Left ventricle myocardium superior (tissue), 1 donor: Measurements from ENCODE around the gene NPAT. TPM values are rescaled to one million over a fixed set of nuclear protein-coding genes. Genes with fewer than 3 reads are reported as not detected.
A peak's percentile ranks its signal among the peaks of the same experiment; 100 is the strongest.

Experiments
- ATAC-seq: fragments of 200-7000 bp; cut with Tn5 transposase; one replicate; pipeline ENCODE4 v1.9.1; 2020; ENCODE audit warnings: mild to moderate bottlenecking, moderate library complexity
- DNase-seq: peaks from one replicate; pipeline ENCODE4 v3.0.0-alpha.2; 2020
- intact Hi-C: fragments of 100-400 bp; cut with micrococcal nuclease; formaldehyde crosslinking; loops from one replicate; pipeline ENCODE4 v1.11.0; 2022
- total RNA-seq: library from RNA; stranded (reverse); fragmentation: NEBNext Ultra II Directional; extraction: Animal tissue kit (Norgen Biotek cat#: 25700); gene quantifications from one replicate; pipeline ENCODE4 v1.2.1, GENCODE V29; 2021
- donor health status: DM: no; HTN: yes; CAD: no; lungs with severe emphysema.

The NPAT gene
- total RNA-seq, 1 donor from 2014 or later, result 9.0 TPM

- DNase-seq (no peak), ATAC-seq (no peak)
- intact Hi-C loops, result loop anchor here (5.0 kb wide), 1 partner anchor 245 kb away; the partner anchor contains the start of gene C11orf65
These were observed 396 bp downstream of the NPAT start for GRCh38 chr11:108221911-108222573.

- ATAC-seq, result no peak
- intact Hi-C loops, result loop anchor here (5.0 kb wide), 1 partner anchor 246 kb away; the partner anchor contains the start of gene C11orf65
- no peak for DNase-seq
These were observed 1.1 kb downstream of the NPAT start for GRCh38 chr11:108221371-108221770.

- ATAC-seq, result no peak
- DNase-seq, result no peak
- intact Hi-C loops, result loop anchor here (5.0 kb wide), 1 partner anchor 246 kb away; the partner anchor contains the start of gene C11orf65
These were observed 1.6 kb downstream of the NPAT start for GRCh38 chr11:108220721-108221336.

GRCh38 chr11:108218912-108219783 lies 3.3 kb downstream of the NPAT start:
- no peak for ATAC-seq

GRCh38 chr11:108218455-108218854 lies 4.0 kb downstream of the NPAT start:
- intact Hi-C loops, result no loop called here
- ATAC-seq, result no peak
- no peak for DNase-seq

More at GRCh38 chr11:108218912-108219783, 3.3 kb downstream of the NPAT start:
- DNase-seq, result no peak
- intact Hi-C loops, result no loop called here

GRCh38 chr11:108216988-108217387 lies 5.5 kb downstream of the NPAT start:
- DNase-seq (no peak), ATAC-seq (no peak)
- intact Hi-C loops, result no loop called here

- intact Hi-C loops, result no loop called here
- ATAC-seq, result no peak
- DNase-seq, result no peak
These were observed 8.7 kb downstream of the NPAT start for GRCh38 chr11:108213784-108214183.

- intact Hi-C loops, result no loop called here
- DNase-seq (no peak), ATAC-seq (no peak)
These were observed 12.0 kb downstream of the NPAT start for GRCh38 chr11:108210441-108210840.

- intact Hi-C loops, result no loop called here
- DNase-seq, result no peak
These were observed 14.8 kb downstream of the NPAT start for GRCh38 chr11:108207683-108208060.

GRCh38 chr11:108206969-108207682 lies 15.3 kb downstream of the NPAT start:
- DNase-seq (no peak), ATAC-seq (no peak)
- intact Hi-C loops, result no loop called here

More at GRCh38 chr11:108207683-108208060, 14.8 kb downstream of the NPAT start:
- ATAC-seq, result no peak

- ATAC-seq (peak; percentile 53), DNase-seq (peak; percentile 49)
- intact Hi-C loops, result no loop called here
These were observed 16.3 kb downstream of the NPAT start for GRCh38 chr11:108206171-108206570.

- intact Hi-C loops, result no loop called here
- ATAC-seq (no peak), DNase-seq (no peak)
These were observed 17.4 kb downstream of the NPAT start for GRCh38 chr11:108204929-108205499.

GRCh38 chr11:108204376-108204775 lies 18.1 kb downstream of the NPAT start:
- no peak for ATAC-seq
- DNase-seq, result no peak
- intact Hi-C loops, result no loop called here

GRCh38 chr11:108203075-108203474 lies 19.4 kb downstream of the NPAT start:
- DNase-seq, result no peak
- intact Hi-C loops, result no loop called here
- ATAC-seq, result no peak

- no peak for DNase-seq
- intact Hi-C loops, result no loop called here
- ATAC-seq, result peak; percentile 19
These were observed 22.8 kb downstream of the NPAT start for GRCh38 chr11:108199446-108200321.

- intact Hi-C loops, result no loop called here
- DNase-seq (peak; percentile 35), ATAC-seq (peak; percentile 27)
These were observed 23.6 kb downstream of the NPAT start for GRCh38 chr11:108198833-108199232.

- no peak for DNase-seq
- ATAC-seq, result no peak
- intact Hi-C loops, result no loop called here
These were observed 25.1 kb downstream of the NPAT start for GRCh38 chr11:108197351-108197750.

- intact Hi-C loops, result no loop called here
- no peak for DNase-seq
- no peak for ATAC-seq
These were observed 25.5 kb downstream of the NPAT start for GRCh38 chr11:108196901-108197300.
